H1 (cell line): Measurements from ENCODE around the gene CEL. TPM values are rescaled to one million over a fixed set of nuclear protein-coding genes. Genes with fewer than 3 reads are reported as not detected.

Experiments used
- CTCF ChIA-PET: fragments of 300-600 bp; sonication (Branson Sonifier 250); formaldehyde crosslinking; loops from one replicate; lab custom pipeline; 2021; ENCODE audit not compliant: partially characterized antibody; lab: Charles Lee
- POLR2A ChIA-PET: fragments of 300-600 bp; sonication (Branson Sonifier 250); formaldehyde crosslinking; loops from one replicate; lab custom pipeline; 2021; ENCODE audit warnings: inconsistent platforms; ENCODE audit not compliant: partially characterized antibody; lab: Charles Lee
- DNase-seq, 2 experiments: peaks; one replicate each; pipeline versions ENCODE4 v3.0.0 to v3.0.0-alpha.2; 2010 to 2022; ENCODE audit warnings: low spot score in 2 of 2, low read depth in 1 of 2, mixed read lengths in 1 of 2
- FAIRE-seq: peaks from 2 replicates; lab custom pipeline; 2011; peaks lifted over from hg19 to GRCh38; lab: Jason Lieb, UNC
- H2AFZ ChIP-seq: 2 replicates; pipeline ENCODE4 v1.8.1; 2012; ENCODE audit warnings: low read length, inconsistent platforms
- H2AK5ac ChIP-seq: 2 replicates; pipeline ENCODE4 v1.6.1; 2013; ENCODE audit warnings: low read depth, low read length
- H2BK120ac ChIP-seq: replicated peaks from 2 replicates; pipeline ENCODE3; 2013; ENCODE audit warnings: low read depth, low read length, inconsistent platforms
- H2BK12ac ChIP-seq: 2 replicates; pipeline ENCODE4 v1.6.1; 2013; ENCODE audit warnings: low read depth, low read length
- H2BK15ac ChIP-seq: 2 replicates; pipeline ENCODE4 v1.6.1; 2013; ENCODE audit warnings: low read length
- H2BK20ac ChIP-seq: 2 replicates; pipeline ENCODE4 v1.6.1; 2013; ENCODE audit warnings: low read length
- H2BK5ac ChIP-seq: 2 replicates; pipeline ENCODE4 v1.6.1; 2013; ENCODE audit warnings: low read depth, low read length
- H3K14ac ChIP-seq: 2 replicates; pipeline ENCODE4 v1.6.1; 2013; ENCODE audit warnings: inconsistent platforms; ENCODE audit not compliant: insufficient read length
- H3K18ac ChIP-seq: 2 replicates; pipeline ENCODE4 v1.6.1; 2013; ENCODE audit warnings: low read length; ENCODE audit errors: extremely low read depth
- H3K23ac ChIP-seq: 2 replicates; pipeline ENCODE4 v1.6.1; 2013; ENCODE audit warnings: inconsistent platforms; ENCODE audit not compliant: insufficient read length
- H3K23me2 ChIP-seq: 2 replicates; pipeline ENCODE4 v1.6.1; 2013; ENCODE audit warnings: low read depth, low read length
- H3K27ac ChIP-seq: 2 replicates; pipeline ENCODE4 v1.6.1; 2011; ENCODE audit warnings: low read depth, low read length, inconsistent platforms
- H3K27me3 ChIP-seq, 4 experiments: replicated peaks in 1 of 4; 1 replicate in 1 of 4; 2 replicates in 3 of 4; pipeline versions ENCODE4 v1.6.1 to v1.8.1; 2011 to 2013; ENCODE audit warnings: low read length in 3 of 4, mild to moderate bottlenecking in 3 of 4, inconsistent platforms in 2 of 4, mixed read lengths in 2 of 4, moderate library complexity in 1 of 4; ENCODE audit not compliant: control insufficient read depth in 3 of 4, insufficient read depth in 3 of 4; ENCODE audit errors: extremely low read depth in 1 of 4
- H3K36me3 ChIP-seq, 4 experiments: 2 replicates each; pipeline versions ENCODE4 v1.6.1 to v1.8.1; 2011 to 2013; ENCODE audit warnings: mild to moderate bottlenecking in 4 of 4, low read length in 3 of 4, moderate library complexity in 2 of 4, control low read depth in 1 of 4, inconsistent platforms in 1 of 4; ENCODE audit not compliant: insufficient read depth in 4 of 4, control insufficient read depth in 2 of 4
- H3K4ac ChIP-seq: replicated peaks from 2 replicates; pipeline ENCODE3; 2013; ENCODE audit warnings: low read length, low read depth, mixed read lengths, inconsistent platforms; ENCODE audit not compliant: insufficient read length
- H3K4me1 ChIP-seq, 4 experiments: replicated peaks in 1 of 4; 1 replicate in 1 of 4; 2 replicates in 3 of 4; pipeline versions ENCODE4 v1.6.1 to v1.8.1; 2011 to 2013; ENCODE audit warnings: low read length in 3 of 4, inconsistent platforms in 2 of 4, mixed read lengths in 1 of 4; ENCODE audit not compliant: insufficient read depth in 4 of 4, control insufficient read depth in 3 of 4
- H3K4me2 ChIP-seq, 2 experiments: 2 replicates each; pipeline versions ENCODE4 v1.6.1 to v1.8.1; 2011 to 2013; ENCODE audit warnings: low read depth in 2 of 2, low read length in 2 of 2, control low read depth in 1 of 2, inconsistent platforms in 1 of 2, mild to moderate bottlenecking in 1 of 2; ENCODE audit not compliant: insufficient read depth in 1 of 2
- H3K4me3 ChIP-seq, 4 experiments: fragments of 200-600, 300-600 bp in 1 of 4; sonication (generic), shearing (Covaris generic), sonication (Bioruptor Twin) in 1 of 4; 2 replicates each; pipeline versions ENCODE4 v1.5.1 to v1.8.1; 2011 to 2016; ENCODE audit warnings: low read length in 4 of 4, low read depth in 3 of 4, control low read depth in 2 of 4, inconsistent platforms in 2 of 4, mild to moderate bottlenecking in 2 of 4, mixed read lengths in 1 of 4, moderate library complexity in 1 of 4; ENCODE audit not compliant: insufficient read depth in 2 of 4; ENCODE audit errors: extremely low read depth in 1 of 4
- H3K56ac ChIP-seq: replicated peaks from 2 replicates; pipeline ENCODE3; 2013; ENCODE audit warnings: low read depth, mild to moderate bottlenecking, mixed read lengths, low read length, inconsistent platforms; ENCODE audit not compliant: insufficient read length
- H3K79me1 ChIP-seq: 2 replicates; pipeline ENCODE4 v1.6.1; 2013; ENCODE audit warnings: low read depth, low read length, control low read depth
- H3K79me2 ChIP-seq, 2 experiments: 2 replicates each; pipeline versions ENCODE4 v1.6.1 to v1.8.1; 2012 to 2013; ENCODE audit warnings: low read length in 2 of 2, mild to moderate bottlenecking in 2 of 2, inconsistent platforms in 1 of 2; ENCODE audit not compliant: insufficient read depth in 2 of 2, control insufficient read depth in 1 of 2
- H3K9ac ChIP-seq, 4 experiments: replicated peaks in 1 of 4; 1 replicate in 1 of 4; 2 replicates in 3 of 4; pipeline versions ENCODE4 v1.6.1 to v1.8.1; 2011 to 2013; ENCODE audit warnings: low read depth in 3 of 4, low read length in 3 of 4, control low read depth in 2 of 4, mild to moderate bottlenecking in 2 of 4, moderate library complexity in 2 of 4, inconsistent platforms in 1 of 4; ENCODE audit errors: extremely low read depth in 1 of 4
- H3K9me3 ChIP-seq, 2 experiments: 2 replicates each; pipeline versions ENCODE4 v1.6.1 to v1.8.1; 2012 to 2013; ENCODE audit warnings: mild to moderate bottlenecking in 2 of 2, moderate library complexity in 2 of 2, control low read depth in 1 of 2, inconsistent platforms in 1 of 2, low read depth in 1 of 2, low read length in 1 of 2, mixed read lengths in 1 of 2; ENCODE audit not compliant: insufficient read depth in 2 of 2
- H4K20me1 ChIP-seq, 2 experiments: replicated peaks in 1 of 2; 2 replicates each; pipeline versions ENCODE3 to v1.8.1; 2011 to 2013; ENCODE audit warnings: inconsistent platforms in 2 of 2, low read length in 2 of 2, mild to moderate bottlenecking in 1 of 2; ENCODE audit not compliant: insufficient read depth in 2 of 2, control insufficient read depth in 1 of 2
- H4K5ac ChIP-seq: 2 replicates; pipeline ENCODE4 v1.6.1; 2013; ENCODE audit warnings: low read length, low read depth, mixed read lengths, inconsistent platforms; ENCODE audit not compliant: insufficient read length
- H4K8ac ChIP-seq: 2 replicates; pipeline ENCODE4 v1.8.0; 2013; ENCODE audit warnings: mild to moderate bottlenecking, moderate library complexity, low read length, inconsistent platforms; ENCODE audit not compliant: insufficient read depth; ENCODE audit errors: extremely low read depth
- H4K91ac ChIP-seq: replicated peaks from 2 replicates; pipeline ENCODE3; 2013; ENCODE audit warnings: low read length, mixed read lengths, inconsistent platforms; ENCODE audit not compliant: insufficient read length
- CHD2 ChIP-seq: IDR thresholded peaks from 2 replicates; pipeline ENCODE4 v1.6.1; 2012; ENCODE audit warnings: low read length, improper control_type of control experiment
- SUZ12 ChIP-seq: fragments of 200-600 bp; sonication (generic); IDR thresholded peaks from 2 replicates; pipeline ENCODE4 v1.6.1; 2012; ENCODE audit warnings: mild to moderate bottlenecking, inconsistent platforms, low read length, moderate library complexity, mixed read lengths
- YY1 ChIP-seq: IDR thresholded peaks from 2 replicates; pipeline ENCODE4 v1.6.1; 2011; ENCODE audit warnings: low read depth, mild to moderate bottlenecking, low read length
- WGBS, 2 experiments: shearing (Covaris generic) in 1 of 2; methylation state at CpG; one replicate each; pipeline versions ENCODE4 v1.1.6 to v1.1.7; 2013 to 2015; ENCODE audit warnings: low lambda C conversion rate in 2 of 2, mixed read lengths in 2 of 2, inconsistent platforms in 1 of 2, low coverage in 1 of 2, missing lambda C conversion rate in 1 of 2; ENCODE audit not compliant: insufficient replicate concordance in 2 of 2, insufficient coverage in 1 of 2, insufficient read length in 1 of 2; ENCODE audit errors: extremely low coverage in 1 of 2, missing lambda C conversion rate in 1 of 2; 5-methylcytosine and 5-hydroxymethylcytosine counted together
- polyA plus RNA-seq, 7 experiments: library from polyadenylated mRNA; depleted of rRNA in 3 of 7; stranded (reverse) in 5 of 7; unstranded in 2 of 7; fragments of >200 nt in 5 of 7; fragments of 200-250 nt in 2 of 7; gene quantifications; 1 replicate in 5 of 7; 2 replicates in 1 of 7; 4 replicates in 1 of 7; pipeline versions ENCODE4 v1.2.1 to v1.2.3, GENCODE V29; 2011 to 2013; ENCODE audit warnings: missing spikeins in 2 of 7, mixed read lengths in 2 of 7
- total RNA-seq: library from RNA; stranded (reverse); fragmentation: NEBNext Ultra II Directional; extraction: Animal tissue kit (Norgen Biotek cat#: 25700); gene quantifications from 2 replicates; pipeline ENCODE4 v1.2.1, GENCODE V29; 2021

CEL gene
- total and polyA plus RNA-seq, 2 of the 8 experiments (the other 6 are each of a cell fraction or from before 2014, with no cell fraction given) = 1.8 to 3.4 TPM

DNA sequence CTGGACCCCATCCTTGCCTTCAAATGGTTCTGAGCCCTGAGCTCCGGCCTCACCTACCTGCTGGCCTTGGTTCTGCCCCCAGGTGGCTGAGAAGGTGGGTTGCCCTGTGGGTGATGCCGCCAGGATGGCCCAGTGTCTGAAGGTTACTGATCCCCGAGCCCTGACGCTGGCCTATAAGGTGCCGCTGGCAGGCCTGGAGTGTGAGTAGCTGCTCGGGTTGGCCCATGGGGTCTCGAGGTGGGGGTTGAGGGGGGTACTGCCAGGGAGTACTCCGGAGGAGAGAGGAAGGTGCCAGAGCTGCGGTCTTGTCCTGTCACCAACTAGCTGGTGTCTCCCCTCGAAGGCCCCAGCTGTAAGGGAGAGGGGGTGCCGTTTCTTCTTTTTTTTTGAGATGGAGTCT lies 5.2 kb downstream of the CEL start:
- Histone ChIP-seq H2BK5ac (no peak overlapping the region), H4K20me1 (peaks cover 0 to 1% of the 10 kb centered on the region in 2 experiments), H3K27me3 (no peaks in the 10 kb centered on the region), H2BK15ac (no peak overlapping the region), H2AFZ (no peak overlapping the region), H3K9me3 (no peaks in the 10 kb centered on the region), H3K9ac (no peak overlapping the region), H4K8ac (no peak overlapping the region), H3K4ac (no peak overlapping the region), H3K14ac (no peak overlapping the region), H2BK120ac (no peak overlapping the region), H4K5ac (no peak overlapping the region), H3K18ac (no peak overlapping the region), H3K4me3 (no peak overlapping the region), H2AK5ac (no peak overlapping the region), H3K56ac (no peak overlapping the region), H3K27ac (no peak overlapping the region), H3K23me2 (no peaks in the 10 kb centered on the region), H2BK12ac (no peak overlapping the region), H4K91ac (no peak overlapping the region), H3K79me1 (no peaks in the 10 kb centered on the region), H3K36me3 (no peaks in the 10 kb centered on the region; a peak in 3 of 8 replicates), H3K79me2 (no peaks in the 10 kb centered on the region), H3K4me2 (no peak overlapping the region), H3K23ac (no peak overlapping the region), H2BK20ac (no peak overlapping the region), H3K4me1 (no peaks in the 10 kb centered on the region)
- DNase-seq (no peak), FAIRE-seq (no peak)
- ChIA-PET CTCF (interaction anchor here (1.1 to 2.5 kb wide), 10 partner anchors 13 to 121 kb away, joined by 3 to 8 read pairs (median 4); no protein-coding TSS in a partner anchor), POLR2A (interaction anchor here (0.9 to 2.1 kb wide), 3 partner anchors 9 to 15 kb away, joined by 3 to 5 read pairs (median 4); no protein-coding TSS in a partner anchor)
- 98% methylated on average over 6 of the region's 11 CpGs; no CpG with 5 or more reads in 1 of the 2 experiments for whole genome bisulfite sequencing, 2 experiments
- TF ChIP-seq SUZ12 = no peak
- TF ChIP-seq YY1 = no peak
- TF ChIP-seq CHD2 = no peak
